ENCODE data around the gene GRB10.
A peak's percentile ranks its signal among the peaks of the same experiment; 100 is the strongest.

GRB10 gene

GRCh38 chr7:50795253-50795652 is 12.6 kb upstream of the GRB10 start:
- no peak overlapping the region for H3K27ac ChIP-seq
- H3K27me3 ChIP-seq = peaks cover 0 to 12% (median 0%) of the 10 kb centered on the region in 11 experiments; a peak in 3 of 22 replicates
- peaks cover 14 to 22% (median 19%) of the 10 kb centered on the region in 10 experiments for H3K4me1 ChIP-seq
- H3K9ac ChIP-seq = no peak overlapping the region
- TF ChIP-seq Cebpa-rat (IDR thresholded peaks at IDR 0.05) = no peak
- H3K36me3 ChIP-seq = 0 out of 22 replicates have a peak, but pooled peaks cover 0 to under 1% (median 0%) of the 10 kb centered on the region in 11 experiments
- peaks cover 0 to 11% (median 4%) of the 10 kb centered on the region in 11 experiments; a peak in 7 of 22 replicates for H3K9me3 ChIP-seq (replicated peaks in 1 of 11)
- peaks cover 11 to 28% (median 17%) of the 10 kb centered on the region in 11 experiments; a peak in 19 of 22 replicates for H4K20me1 ChIP-seq
- no peak overlapping the region; a peak in 1 of 22 replicates for H3K4me2 ChIP-seq
- no peak overlapping the region for H3K4me3 ChIP-seq

- Histone ChIP-seq H4K20me1 (peaks cover 11 to 40% (median 28%) of the 10 kb centered on the region in 11 experiments; a peak in 19 of 22 replicates), H3K4me3 (peak overlapping the region; percentile 81 to 98 (median 96); a peak in 19 of 20 replicates), H3K36me3 (peaks cover 0 to 13% (median 4%) of the 10 kb centered on the region in 11 experiments; a peak in 12 of 22 replicates), H3K4me2 (peak overlapping the region; percentile 64 to 95 (median 86)), H3K27me3 (peaks cover 0 to 12% (median 0%) of the 10 kb centered on the region in 11 experiments; a peak in 3 of 22 replicates), H3K9me3 (replicated peaks in 1 of 11) (peaks cover 3 to 20% (median 10%) of the 10 kb centered on the region in 11 experiments; a peak in 20 of 22 replicates), H3K4me1 (peaks cover 18 to 28% (median 24%) of the 10 kb centered on the region in 10 experiments), H3K9ac (peak overlapping the region in 10 of 11 experiments; percentile 65 to 96 (median 92); a peak in 18 of 22 replicates), H3K27ac (peak overlapping the region in 9 of 11 experiments; percentile 37 to 92 (median 64); a peak in 13 of 22 replicates)
- TF ChIP-seq Cebpa-rat (IDR thresholded peaks at IDR 0.05) = no peak
These were observed 11.4 kb upstream of the GRB10 start for GRCh38 chr7:50793947-50794570.

- Histone ChIP-seq H3K27ac (peak overlapping the region; percentile 71 to 92 (median 88)), H3K4me2 (peak overlapping the region; percentile 82 to 95 (median 89))
These were observed 10.6 kb upstream of the GRB10 start for GRCh38 chr7:50793120-50793946.

GRCh38 chr7:50792342-50793119 is 9.8 kb upstream of the GRB10 start:
- Histone ChIP-seq H3K27ac (peak overlapping the region; percentile 71 to 92 (median 88)), H4K20me1 (peaks cover 20 to 55% (median 44%) of the 10 kb centered on the region in 11 experiments; a peak in 19 of 22 replicates), H3K27me3 (peaks cover 0 to 12% (median 0%) of the 10 kb centered on the region in 11 experiments; a peak in 3 of 22 replicates), H3K9ac (peak overlapping the region; percentile 89 to 96 (median 92)), H3K36me3 (peaks cover 7 to 28% (median 19%) of the 10 kb centered on the region in 11 experiments; a peak in 21 of 22 replicates), H3K4me2 (peak overlapping the region; percentile 82 to 95 (median 89)), H3K4me1 (peaks cover 25 to 36% (median 32%) of the 10 kb centered on the region in 10 experiments), H3K9me3 (replicated peaks in 1 of 11) (peaks cover 16 to 25% (median 20%) of the 10 kb centered on the region in 11 experiments), H3K4me3 (peak overlapping the region; percentile 81 to 98 (median 96))
- peak in 4 of 11 experiments; percentile 14 to 57 (median 24); a peak in 12 of 22 replicates for TF ChIP-seq Cebpa-rat (IDR thresholded peaks at IDR 0.05)

More at GRCh38 chr7:50793120-50793946, 10.6 kb upstream of the GRB10 start:
- Histone ChIP-seq H3K4me3 (peak overlapping the region; percentile 81 to 98 (median 96)), H3K36me3 (peaks cover 4 to 20% (median 11%) of the 10 kb centered on the region in 11 experiments; a peak in 21 of 22 replicates), H3K4me1 (peaks cover 18 to 28% (median 26%) of the 10 kb centered on the region in 10 experiments), H4K20me1 (peaks cover 12 to 47% (median 36%) of the 10 kb centered on the region in 11 experiments; a peak in 19 of 22 replicates), H3K9me3 (replicated peaks in 1 of 11) (peaks cover 11 to 23% (median 14%) of the 10 kb centered on the region in 11 experiments), H3K27me3 (peaks cover 0 to 12% (median 0%) of the 10 kb centered on the region in 11 experiments; a peak in 3 of 22 replicates), H3K9ac (peak overlapping the region; percentile 89 to 96 (median 92))
- TF ChIP-seq Cebpa-rat (IDR thresholded peaks at IDR 0.05) = no peak

- peaks cover 0 to 12% (median 0%) of the 10 kb centered on the region in 11 experiments; a peak in 3 of 22 replicates for H3K27me3 ChIP-seq
- H4K20me1 ChIP-seq = peaks cover 23 to 61% (median 49%) of the 10 kb centered on the region in 11 experiments; a peak in 20 of 22 replicates
- H3K4me3 ChIP-seq = peak overlapping the region; percentile 81 to 98 (median 96)
- peaks cover 7 to 34% (median 22%) of the 10 kb centered on the region in 11 experiments; a peak in 21 of 22 replicates for H3K36me3 ChIP-seq
- peak overlapping the region; percentile 89 to 96 (median 92) for H3K9ac ChIP-seq
- peak in 9 of 11 experiments; percentile 23 to 86 (median 75); a peak in 15 of 22 replicates for TF ChIP-seq Cebpa-rat (IDR thresholded peaks at IDR 0.05)
- H3K27ac ChIP-seq = peak overlapping the region; percentile 71 to 92 (median 88); a peak in 21 of 22 replicates
- H3K4me1 ChIP-seq = peaks cover 27 to 39% (median 33%) of the 10 kb centered on the region in 10 experiments
- peak overlapping the region; percentile 82 to 95 (median 89) for H3K4me2 ChIP-seq
- H3K9me3 ChIP-seq (replicated peaks in 1 of 11) = peaks cover 16 to 31% (median 23%) of the 10 kb centered on the region in 11 experiments
These were observed 9.2 kb upstream of the GRB10 start for GRCh38 chr7:50791938-50792341.

- Histone ChIP-seq H3K27ac (peak overlapping the region; percentile 71 to 92 (median 88); a peak in 20 of 22 replicates), H3K27me3 (peaks cover 0 to 12% (median 0%) of the 10 kb centered on the region in 11 experiments; a peak in 3 of 22 replicates), H3K4me2 (peak overlapping the region; percentile 82 to 95 (median 89)), H3K4me3 (peak overlapping the region; percentile 81 to 98 (median 96)), H4K20me1 (peaks cover 23 to 66% (median 54%) of the 10 kb centered on the region in 11 experiments; a peak in 20 of 22 replicates), H3K36me3 (peaks cover 7 to 37% (median 22%) of the 10 kb centered on the region in 11 experiments; a peak in 21 of 22 replicates), H3K9ac (peak overlapping the region; percentile 89 to 96 (median 92)), H3K9me3 (replicated peaks in 1 of 11) (peaks cover 16 to 35% (median 23%) of the 10 kb centered on the region in 11 experiments), H3K4me1 (peaks cover 27 to 39% (median 33%) of the 10 kb centered on the region in 10 experiments)
- TF ChIP-seq Cebpa-rat (IDR thresholded peaks at IDR 0.05) = no peak
These were observed 8.8 kb upstream of the GRB10 start for GRCh38 chr7:50791363-50791937.

GRCh38 chr7:50790381-50790780 is 7.7 kb upstream of the GRB10 start:
- Histone ChIP-seq H4K20me1 (peaks cover 33 to 76% (median 65%) of the 10 kb centered on the region in 11 experiments; a peak in 21 of 22 replicates), H3K4me3 (peak overlapping the region in 5 of 10 experiments; percentile 95 to 98 (median 97); a peak in 4 of 20 replicates), H3K9me3 (replicated peaks in 1 of 11) (peaks cover 16 to 40% (median 23%) of the 10 kb centered on the region in 11 experiments), H3K9ac (peak overlapping the region in 3 of 11 experiments; percentile 89 to 96 (median 92); a peak in 2 of 22 replicates), H3K36me3 (peaks cover 7 to 40% (median 26%) of the 10 kb centered on the region in 11 experiments; a peak in 21 of 22 replicates), H3K27me3 (peaks cover 0 to 12% (median 0%) of the 10 kb centered on the region in 11 experiments; a peak in 3 of 22 replicates), H3K27ac (no peak overlapping the region), H3K4me2 (peak overlapping the region; percentile 82 to 95 (median 89)), H3K4me1 (peaks cover 27 to 39% (median 33%) of the 10 kb centered on the region in 10 experiments)
- no peak for TF ChIP-seq Cebpa-rat (IDR thresholded peaks at IDR 0.05)
